HEK293 (cell line): Measurements from ENCODE around the gene LENEP.
A peak's percentile ranks its signal among the peaks of the same experiment; 100 is the strongest.

Experiments used
- CTCF ChIA-PET: fragments of 350-600 bp; formaldehyde crosslinking; extraction: SDS; loops from one replicate; lab custom pipeline; 2021; ENCODE audit warnings: antibody characterized with exemption; lab: Yijun Ruan, JAX
- POLR2A ChIA-PET: fragments of 300-600 bp; formaldehyde crosslinking; extraction: SDS; loops from one replicate; lab custom pipeline; 2020; ENCODE audit warnings: antibody characterized with exemption, inconsistent platforms; lab: Yijun Ruan, JAX
- H3K27ac ChIP-seq: fragments of 200-500 bp; sonication (Bioruptor generic); 2 replicates; pipeline ENCODE4 v1.5.1; 2014; ENCODE audit warnings: low read depth, low read length, control low read depth, inconsistent platforms; ENCODE audit errors: extremely low read depth
- H3K36me3 ChIP-seq, 2 experiments: fragments of 200-500 bp in 1 of 2; sonication (Bioruptor generic) in 1 of 2; 1 replicate in 1 of 2; 2 replicates in 1 of 2; pipeline ENCODE4 v1.5.1; 2014 to 2017; ENCODE audit warnings: inconsistent platforms in 2 of 2, low read length in 2 of 2; ENCODE audit not compliant: control insufficient read depth in 2 of 2, insufficient read depth in 1 of 2
- H3K4me1 ChIP-seq: fragments of 200-500 bp; sonication (Bioruptor generic); 2 replicates; pipeline ENCODE4 v1.5.1; 2014; ENCODE audit warnings: mild to moderate bottlenecking, low read length, inconsistent platforms; ENCODE audit not compliant: control insufficient read depth, insufficient read depth
- H3K4me3 ChIP-seq: 2 replicates; pipeline ENCODE4 v1.5.1; 2011; ENCODE audit warnings: low read depth, mild to moderate bottlenecking, control low read depth, low read length, moderate library complexity
- H3K9me3 ChIP-seq: fragments of 200-500 bp; sonication (Bioruptor generic); 2 replicates; pipeline ENCODE4 v1.5.1; 2014; ENCODE audit warnings: low read depth, low read length, inconsistent platforms; ENCODE audit not compliant: control insufficient read depth, insufficient read depth
- BCL11A ChIP-seq: fragments of 450-650 bp; formaldehyde crosslinking; IDR thresholded peaks from 2 replicates; pipeline ENCODE4 v1.5.1; 2016; ENCODE audit warnings: low read depth, missing biosample characterization, missing genetic modification characterization
- EGR2 ChIP-seq: fragments of 450-650 bp; formaldehyde crosslinking; IDR thresholded peaks from 2 replicates; pipeline ENCODE4 v1.5.1; 2016; ENCODE audit warnings: low read depth, missing biosample characterization, missing genetic modification characterization
- FEZF1 ChIP-seq: fragments of 450-650 bp; formaldehyde crosslinking; IDR thresholded peaks from 2 replicates; pipeline ENCODE4 v1.5.1; 2016; ENCODE audit warnings: missing biosample characterization, missing genetic modification characterization
- GFI1B ChIP-seq: fragments of 450-650 bp; formaldehyde crosslinking; IDR thresholded peaks from 2 replicates; pipeline ENCODE4 v1.5.1; 2016; ENCODE audit warnings: missing biosample characterization, missing genetic modification characterization
- GLI4 ChIP-seq: fragments of 450-650 bp; formaldehyde crosslinking; IDR thresholded peaks from 2 replicates; pipeline ENCODE4 v1.5.1; 2016; ENCODE audit warnings: missing biosample characterization, missing genetic modification characterization
- KLF1 ChIP-seq: fragments of 450-650 bp; formaldehyde crosslinking; IDR thresholded peaks from 2 replicates; pipeline ENCODE4 v1.5.1; 2016; ENCODE audit warnings: missing biosample characterization, missing genetic modification characterization
- MEIS1 ChIP-seq: sonication (generic); formaldehyde crosslinking; IDR thresholded peaks from 2 replicates; pipeline ENCODE4 v1.8.1; 2022; ENCODE audit warnings: missing genetic modification reagents, mild to moderate bottlenecking, borderline replicate concordance
- PRDM1 ChIP-seq: fragments of 450-650 bp; formaldehyde crosslinking; IDR thresholded peaks from 2 replicates; pipeline ENCODE4; 2016; ENCODE audit warnings: missing biosample characterization, missing genetic modification characterization
- SCRT2 ChIP-seq: fragments of 450-650 bp; formaldehyde crosslinking; IDR thresholded peaks from 2 replicates; pipeline ENCODE4 v1.5.1; 2016; ENCODE audit warnings: missing biosample characterization, missing genetic modification characterization
- SP7 ChIP-seq: fragments of 450-650 bp; formaldehyde crosslinking; IDR thresholded peaks from 2 replicates; pipeline ENCODE4 v1.5.1; 2016; ENCODE audit warnings: missing biosample characterization, missing genetic modification characterization
- YY2 ChIP-seq: fragments of 450-650 bp; formaldehyde crosslinking; IDR thresholded peaks from 2 replicates; pipeline ENCODE4 v1.5.1; 2016; ENCODE audit warnings: missing biosample characterization, missing genetic modification characterization
- ZBTB8A ChIP-seq: fragments of 450-650 bp; formaldehyde crosslinking; IDR thresholded peaks from 2 replicates; pipeline ENCODE4 v1.5.1; 2016; ENCODE audit warnings: missing biosample characterization, missing genetic modification characterization
- ZIC2 ChIP-seq: fragments of 450-650 bp; formaldehyde crosslinking; IDR thresholded peaks from 2 replicates; pipeline ENCODE4 v1.5.1; 2016; ENCODE audit warnings: missing biosample characterization, missing genetic modification characterization
- ZNF184 ChIP-seq: fragments of 450-650 bp; IDR thresholded peaks from 2 replicates; pipeline ENCODE4 v1.5.1; 2018; ENCODE audit warnings: missing biosample characterization, mild to moderate bottlenecking, missing genetic modification characterization
- ZNF311 ChIP-seq: fragments of 450-650 bp; formaldehyde crosslinking; IDR thresholded peaks from 2 replicates; pipeline ENCODE4 v1.5.1; 2017; ENCODE audit warnings: missing biosample characterization, missing genetic modification characterization, borderline replicate concordance
- ZNF350 ChIP-seq: fragments of 450-650 bp; formaldehyde crosslinking; IDR thresholded peaks from 2 replicates; pipeline ENCODE4 v1.5.0; 2017; ENCODE audit warnings: missing biosample characterization, mild to moderate bottlenecking, missing genetic modification characterization
- ZNF600 ChIP-seq: fragments of 450-650 bp; formaldehyde crosslinking; IDR thresholded peaks from 2 replicates; pipeline ENCODE4 v1.5.1; 2016; ENCODE audit warnings: missing biosample characterization, missing genetic modification characterization
- TF ChIP-seq, protein P1 (sequence below): fragments of 450-650 bp; formaldehyde crosslinking; IDR thresholded peaks from 2 replicates; pipeline ENCODE4 v1.5.1; 2016; ENCODE audit warnings: missing biosample characterization, missing genetic modification characterization
- TF ChIP-seq, protein P2 (sequence below): fragments of 450-650 bp; formaldehyde crosslinking; optimal IDR thresholded peaks from 2 replicates; pipeline ENCODE3; 2016; ENCODE audit warnings: missing biosample characterization, mild to moderate bottlenecking, missing genetic modification characterization

LENEP gene

DNA sequence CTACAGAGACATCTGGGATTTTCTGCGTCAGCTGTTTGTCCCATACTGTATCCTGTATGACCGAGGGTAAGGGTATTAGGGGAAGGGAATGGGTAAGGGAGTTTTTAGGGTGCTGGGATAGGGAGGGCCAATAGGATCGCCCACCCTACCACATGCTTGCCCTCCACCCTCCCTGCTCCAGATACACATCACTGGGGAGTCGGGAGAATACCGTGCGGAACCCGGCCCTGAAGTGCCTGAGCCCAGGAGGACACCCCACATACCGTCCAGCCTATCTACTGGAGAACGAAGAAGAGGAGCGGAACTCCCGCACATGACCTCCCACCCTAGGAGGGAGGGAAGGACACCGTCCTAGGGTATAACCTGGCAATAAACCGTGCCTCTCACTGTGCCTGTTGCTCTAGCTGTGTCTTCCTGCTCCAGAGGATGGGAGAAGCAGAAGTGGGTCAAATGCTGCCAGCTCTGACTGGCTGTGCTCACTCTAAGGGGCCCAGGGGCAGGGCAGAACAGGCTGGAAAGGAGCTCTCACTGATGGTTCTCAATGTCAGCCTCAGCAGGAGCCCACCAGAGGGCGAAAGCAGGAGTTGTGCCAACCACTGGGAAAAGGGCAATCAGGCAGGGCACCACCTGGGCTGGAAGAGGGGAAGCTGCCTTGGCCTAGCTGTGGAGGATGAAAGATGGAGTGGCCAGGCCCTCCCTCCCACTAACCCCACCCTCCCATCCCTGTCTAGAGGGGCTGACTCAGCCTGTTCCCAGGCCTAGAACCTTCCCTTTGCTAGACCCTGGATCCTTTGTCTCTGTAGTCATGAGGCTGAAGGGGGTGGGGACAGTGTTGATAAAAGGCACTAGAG lies 440 bp upstream of the LENEP start:
- H3K4me3 ChIP-seq, result no peak overlapping the region
- TF ChIP-seq GFI1B (tag by site-specific recombination) (no peak), ZNF600 (tag by site-specific recombination) (peak; percentile 81), KLF1 (peak; percentile 46; the same call in 1 of the 2 replicates), SP7 (tag by site-specific recombination) (peak; percentile 57), ZBTB8A (tag by site-specific recombination) (peak; percentile 50), ZNF311 (no peak), FEZF1 (tag by site-specific recombination) (0 out of 2 replicates have a peak, but pooled peaks have one; percentile 32), MEIS1 (CRISPR knock-in tag) (no peak), ZNF184 (tag by site-specific recombination) (no peak), PRDM1 (no peak), SCRT2 (tag by site-specific recombination) (peak; percentile 76), YY2 (no peak), ZNF350 (no peak), BCL11A (tag by site-specific recombination) (no peak), GLI4 (tag by site-specific recombination) (no peak), ZIC2 (peak; percentile 94)
- TF ChIP-seq, protein P1, sequence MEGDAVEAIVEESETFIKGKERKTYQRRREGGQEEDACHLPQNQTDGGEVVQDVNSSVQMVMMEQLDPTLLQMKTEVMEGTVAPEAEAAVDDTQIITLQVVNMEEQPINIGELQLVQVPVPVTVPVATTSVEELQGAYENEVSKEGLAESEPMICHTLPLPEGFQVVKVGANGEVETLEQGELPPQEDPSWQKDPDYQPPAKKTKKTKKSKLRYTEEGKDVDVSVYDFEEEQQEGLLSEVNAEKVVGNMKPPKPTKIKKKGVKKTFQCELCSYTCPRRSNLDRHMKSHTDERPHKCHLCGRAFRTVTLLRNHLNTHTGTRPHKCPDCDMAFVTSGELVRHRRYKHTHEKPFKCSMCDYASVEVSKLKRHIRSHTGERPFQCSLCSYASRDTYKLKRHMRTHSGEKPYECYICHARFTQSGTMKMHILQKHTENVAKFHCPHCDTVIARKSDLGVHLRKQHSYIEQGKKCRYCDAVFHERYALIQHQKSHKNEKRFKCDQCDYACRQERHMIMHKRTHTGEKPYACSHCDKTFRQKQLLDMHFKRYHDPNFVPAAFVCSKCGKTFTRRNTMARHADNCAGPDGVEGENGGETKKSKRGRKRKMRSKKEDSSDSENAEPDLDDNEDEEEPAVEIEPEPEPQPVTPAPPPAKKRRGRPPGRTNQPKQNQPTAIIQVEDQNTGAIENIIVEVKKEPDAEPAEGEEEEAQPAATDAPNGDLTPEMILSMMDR (tag by site-specific recombination), result peak; percentile 71
- TF ChIP-seq, protein P2, sequence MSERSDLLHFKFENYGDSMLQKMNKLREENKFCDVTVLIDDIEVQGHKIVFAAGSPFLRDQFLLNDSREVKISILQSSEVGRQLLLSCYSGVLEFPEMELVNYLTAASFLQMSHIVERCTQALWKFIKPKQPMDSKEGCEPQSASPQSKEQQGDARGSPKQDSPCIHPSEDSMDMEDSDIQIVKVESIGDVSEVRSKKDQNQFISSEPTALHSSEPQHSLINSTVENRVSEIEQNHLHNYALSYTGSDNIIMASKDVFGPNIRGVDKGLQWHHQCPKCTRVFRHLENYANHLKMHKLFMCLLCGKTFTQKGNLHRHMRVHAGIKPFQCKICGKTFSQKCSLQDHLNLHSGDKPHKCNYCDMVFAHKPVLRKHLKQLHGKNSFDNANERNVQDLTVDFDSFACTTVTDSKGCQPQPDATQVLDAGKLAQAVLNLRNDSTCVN, result no peak
- peaks cover 0 to 36% of the 10 kb centered on the region in 2 experiments; a peak in 2 of 3 replicates for H3K36me3 ChIP-seq
- CTCF ChIA-PET, result interaction anchor here (0.8 to 8.9 kb wide), 10 partner anchors 9 to 67 kb away, joined by 3 to 55 read pairs (median 4); partner anchors contain the start of genes FLAD1 and PYGO2
- H3K27ac ChIP-seq, result no peak overlapping the region
- no peaks in the 10 kb centered on the region for H3K4me1 ChIP-seq
- H3K9me3 ChIP-seq, result no peaks in the 10 kb centered on the region
- POLR2A ChIA-PET, result interaction anchor here (1.0 to 3.3 kb wide), 8 partner anchors 9 to 337 kb away, joined by 3 to 28 read pairs (median 4); partner anchors contain the start of genes CKS1B, FLAD1 and PBXIP1

DNA sequence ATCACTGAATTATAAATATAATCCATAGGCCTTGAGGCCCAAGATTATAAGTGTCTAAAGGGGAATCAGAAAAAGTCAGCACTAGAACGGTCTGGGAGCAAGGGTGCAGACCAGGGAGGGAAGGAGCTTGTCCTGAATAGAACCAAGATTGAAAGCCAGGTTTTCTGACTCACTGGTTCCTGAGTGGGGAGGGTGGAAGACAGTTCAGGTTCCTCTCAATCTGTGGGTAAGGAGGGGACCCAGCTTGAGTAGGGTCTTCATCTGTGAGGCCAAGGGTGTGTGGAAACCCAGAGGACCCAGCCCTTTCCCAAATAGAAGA lies 842 bp downstream of the LENEP start:
- Histone ChIP-seq H3K4me3 (no peak overlapping the region), H3K36me3 (peaks cover 0 to 23% of the 10 kb centered on the region in 2 experiments; a peak in 2 of 3 replicates), H3K4me1 (no peaks in the 10 kb centered on the region), H3K27ac (no peak overlapping the region), H3K9me3 (no peaks in the 10 kb centered on the region)
- ChIA-PET POLR2A (interaction anchor here (0.8 to 3.3 kb wide), 11 partner anchors 11 to 338 kb away, joined by 3 to 28 read pairs (median 4); partner anchors contain the start of genes FLAD1, PBXIP1 and PYGO2), CTCF (interaction anchor here (0.6 to 8.9 kb wide), 11 partner anchors 11 to 91 kb away, joined by 3 to 55 read pairs (median 4); partner anchors contain the start of genes FLAD1 and PYGO2)
- TF ChIP-seq ZNF600 (tag by site-specific recombination) (peak; percentile 49; the same call in 1 of the 2 replicates), EGR2 (tag by site-specific recombination) (no peak)
